HepG2 (cell line): ENCODE measurements around the gene GLIS1.
"Not testable (repeated sequence)": the region's sequence is repeated elsewhere in the genome, so short reads cannot be mapped to it uniquely, and the experiment has no call there.

Experiments used
- ADNP ChIP-seq: sonication (generic); formaldehyde crosslinking; IDR thresholded peaks from 2 replicates; pipeline ENCODE4 v1.4.0; 2020; ENCODE audit warnings: missing genetic modification reagents
- ATF3 ChIP-seq: sonication (generic); formaldehyde crosslinking; IDR thresholded peaks from 2 replicates; pipeline ENCODE4 v1.4.0; 2020; ENCODE audit warnings: missing genetic modification reagents
- CTCF ChIP-seq: sonication (generic); formaldehyde crosslinking; IDR thresholded peaks from 2 replicates; pipeline ENCODE4 v1.5.0; 2020; ENCODE audit warnings: mild to moderate bottlenecking, missing genetic modification reagents, moderate library complexity
- DZIP1 ChIP-seq: sonication (generic); formaldehyde crosslinking; IDR thresholded peaks from 2 replicates; pipeline ENCODE4 v1.5.0; 2020; ENCODE audit warnings: mild to moderate bottlenecking, missing genetic modification reagents
- ESRRA ChIP-seq: sonication (generic); formaldehyde crosslinking; IDR thresholded peaks from 2 replicates; pipeline ENCODE4 v1.5.1; 2020; ENCODE audit warnings: mild to moderate bottlenecking, low read depth, missing genetic modification reagents
- HINFP ChIP-seq: sonication (generic); formaldehyde crosslinking; IDR thresholded peaks from 2 replicates; pipeline ENCODE4 v1.4.0; 2020; ENCODE audit warnings: low read depth, mild to moderate bottlenecking, missing genetic modification reagents
- MAZ ChIP-seq, 2 experiments: sonication (generic) in 1 of 2; formaldehyde crosslinking in 1 of 2; IDR thresholded peaks; 2 replicates each; pipeline versions ENCODE4 v1.5.0 to v1.6.1; 2012 to 2020; ENCODE audit warnings: low read depth in 2 of 2, mild to moderate bottlenecking in 2 of 2, borderline replicate concordance in 1 of 2, improper control_type of control experiment in 1 of 2, low read length in 1 of 2, missing genetic modification reagents in 1 of 2, moderate library complexity in 1 of 2
- NR2C2 ChIP-seq: sonication (generic); formaldehyde crosslinking; IDR thresholded peaks from 2 replicates; pipeline ENCODE4 v1.4.0; 2020; ENCODE audit warnings: missing genetic modification reagents, mild to moderate bottlenecking, moderate library complexity, borderline replicate concordance
- ZNF546 ChIP-seq: sonication (generic); formaldehyde crosslinking; conservative IDR thresholded peaks from 2 replicates; pipeline ENCODE4 v1.8.1; 2023; ENCODE audit warnings: mild to moderate bottlenecking, missing genetic modification reagents
- ZNF772 ChIP-seq: sonication (generic); formaldehyde crosslinking; IDR thresholded peaks from 2 replicates; pipeline ENCODE4 v1.5.0; 2020; ENCODE audit warnings: mild to moderate bottlenecking, missing genetic modification reagents

GRCh38 chr1:53647915-53648314 is 91.0 kb downstream of the GLIS1 start:
- TF ChIP-seq CTCF (CRISPR knock-in tag); DZIP1 (CRISPR knock-in tag); ZNF772 (CRISPR knock-in tag); ZNF546 (CRISPR knock-in tag); ESRRA; NR2C2 (CRISPR knock-in tag); ATF3 (CRISPR knock-in tag); ADNP; MAZ (IDR thresholded peaks at IDR 0.05; ENCODE audit: borderline replicate concordance, low read depth, low read length); MAZ (CRISPR knock-in tag; IDR thresholded peaks at IDR 0.05; ENCODE audit: low read depth); HINFP (CRISPR knock-in tag): not testable (repeated sequence)
